GM21381 (cell line): ENCODE data around the gene PKD1.

Experiments
- ATAC-seq: cut with Tn5 transposase; IDR thresholded peaks from one replicate; pipeline ENCODE4 v1.9.1; 2021; ENCODE audit warnings: mild to moderate bottlenecking, moderate library complexity; ENCODE audit not compliant: unreplicated experiment

Gene PKD1

DNA sequence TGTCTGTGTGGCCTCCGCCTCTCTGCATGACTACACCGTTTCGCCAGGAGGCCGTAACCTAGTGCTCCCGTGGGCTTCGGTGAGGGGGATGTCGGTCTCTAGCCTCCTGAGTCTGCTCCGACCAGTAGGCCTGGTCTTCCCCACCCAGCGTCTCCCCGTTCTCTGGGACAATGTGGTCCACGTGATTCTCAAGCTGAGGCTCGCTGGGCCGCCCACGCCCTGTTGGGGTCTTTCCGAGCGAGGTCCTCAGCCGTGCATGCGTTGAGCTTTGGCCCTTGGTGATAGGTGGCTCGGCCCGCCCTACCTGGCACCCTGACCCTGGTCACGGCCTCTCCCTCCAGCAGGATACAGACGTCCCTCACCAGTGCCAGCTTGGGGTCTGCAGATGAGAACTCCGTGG lies 57.0 kb downstream of the PKD1 start:
- no peak for ATAC-seq

DNA sequence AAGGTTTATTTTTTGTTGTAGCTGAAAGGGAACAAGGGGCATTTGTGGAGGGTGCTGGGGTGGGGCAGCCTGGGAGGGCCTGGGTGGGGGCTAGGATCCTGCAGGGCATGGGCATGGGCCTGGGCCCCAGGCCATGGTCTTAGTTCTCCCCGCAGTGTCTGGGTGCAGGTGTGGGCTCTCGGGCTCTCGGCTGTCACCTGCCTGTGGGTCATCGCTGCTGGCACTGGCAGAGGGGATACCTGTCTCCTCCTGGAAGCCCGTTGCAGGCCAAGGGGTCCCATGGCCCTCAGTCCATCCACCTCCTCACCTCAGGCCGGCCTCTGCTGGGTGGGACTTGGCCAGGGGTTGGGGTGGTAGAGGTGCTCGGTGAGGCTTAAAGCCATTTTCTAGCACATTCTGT lies 57.6 kb downstream of the PKD1 start:
- no peak for ATAC-seq

DNA sequence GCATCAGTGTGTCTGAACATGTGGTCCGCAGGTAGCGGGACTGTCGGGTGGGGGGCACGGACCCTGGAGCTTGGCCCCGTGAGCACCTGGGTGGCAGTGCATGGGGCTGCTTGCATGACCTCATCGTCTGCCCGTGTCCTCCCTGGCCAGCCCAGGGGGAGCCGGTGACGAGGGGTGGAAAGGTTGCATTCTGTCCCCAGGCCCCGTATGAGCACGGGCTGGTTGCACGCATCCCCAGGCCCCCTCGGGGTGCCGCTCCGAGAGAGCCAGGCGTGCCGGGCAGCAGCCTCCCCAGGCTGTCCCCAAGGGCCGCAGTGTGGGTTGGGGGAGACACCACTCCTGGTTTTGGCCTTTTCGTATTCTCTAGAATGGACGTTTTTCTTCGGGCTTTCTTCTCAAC lies 58.0 kb downstream of the PKD1 start:
- no peak for ATAC-seq

DNA sequence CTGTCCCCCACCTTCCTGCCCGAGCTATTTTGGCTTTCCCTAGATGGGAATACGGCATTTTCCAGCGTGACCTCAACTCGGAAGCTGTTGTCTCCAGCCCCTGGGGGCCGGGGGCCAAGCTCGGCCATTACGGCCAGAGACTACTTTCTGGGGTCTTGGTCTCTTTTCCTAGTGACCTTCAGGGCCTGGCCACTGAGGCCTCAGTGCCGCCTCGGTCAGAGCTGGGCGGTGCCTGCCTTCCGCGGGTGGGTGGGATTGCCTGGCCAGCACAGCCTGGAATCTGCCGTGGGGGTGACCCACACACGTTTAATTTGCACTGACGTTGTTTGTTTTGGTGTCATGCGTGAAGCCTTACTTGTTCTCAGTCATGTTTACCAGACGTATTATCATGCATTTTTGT lies 58.7 kb downstream of the PKD1 start:
- no peak for ATAC-seq

DNA sequence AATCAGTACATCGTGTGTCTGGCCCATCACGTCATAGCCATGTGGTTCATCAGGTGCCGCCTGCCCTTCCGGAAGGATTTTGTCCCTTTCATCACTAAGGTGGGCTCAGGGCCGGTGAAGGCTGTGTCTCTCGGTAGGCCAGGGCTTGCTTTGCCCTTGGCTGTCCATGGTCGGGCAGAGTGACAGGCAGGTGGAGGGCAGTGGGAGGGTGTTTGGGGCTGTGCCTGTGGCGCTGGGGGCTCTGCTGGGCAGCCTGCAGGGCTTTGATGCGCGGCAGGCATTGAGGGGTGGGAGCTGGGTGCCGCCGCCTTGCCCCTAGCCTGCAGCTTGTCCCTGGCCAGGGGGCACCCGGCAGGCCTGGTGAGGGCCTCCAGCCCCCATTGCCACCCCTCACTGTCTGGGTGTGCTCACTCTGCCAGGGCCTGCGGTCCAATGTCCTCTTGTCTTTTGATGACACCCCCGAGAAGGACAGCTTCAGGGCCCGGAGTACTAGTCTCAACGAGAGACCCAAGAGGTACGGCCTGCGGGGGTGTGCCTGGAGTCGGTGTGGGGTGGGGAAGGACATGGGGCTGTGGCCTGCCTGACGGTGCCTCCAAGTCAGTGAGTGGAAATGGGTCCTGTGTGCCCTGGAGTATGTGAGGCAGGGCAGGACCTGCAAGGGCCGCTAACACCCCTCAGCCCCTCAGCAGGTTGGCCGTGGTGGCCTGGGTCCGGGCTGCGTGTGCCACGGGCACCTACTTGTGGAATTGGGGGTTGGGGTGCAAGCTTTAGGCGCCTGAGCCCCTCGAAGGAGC lies 59.4 kb downstream of the PKD1 start:
- ATAC-seq = no peak

DNA sequence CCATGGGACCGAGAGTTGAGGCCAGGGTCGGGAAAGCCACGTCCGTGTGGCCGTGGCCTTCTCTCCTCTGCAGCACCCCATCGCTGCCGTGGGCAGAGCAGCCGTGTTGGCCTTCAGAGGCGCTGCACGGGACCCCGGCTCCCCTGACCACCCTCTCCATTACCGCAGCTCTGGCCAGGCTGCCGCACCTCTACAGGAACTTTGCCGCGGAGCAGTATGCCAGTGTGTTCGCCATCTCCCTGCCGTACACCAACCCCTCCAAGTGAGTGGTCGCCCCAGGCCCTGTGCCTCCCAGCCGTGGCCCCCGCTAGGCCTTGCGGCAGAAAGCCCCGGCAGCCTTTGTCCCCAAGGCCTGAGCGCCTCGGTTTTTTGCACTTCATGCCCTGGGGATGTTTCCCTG lies 60.1 kb downstream of the PKD1 start:
- ATAC-seq = no peak

DNA sequence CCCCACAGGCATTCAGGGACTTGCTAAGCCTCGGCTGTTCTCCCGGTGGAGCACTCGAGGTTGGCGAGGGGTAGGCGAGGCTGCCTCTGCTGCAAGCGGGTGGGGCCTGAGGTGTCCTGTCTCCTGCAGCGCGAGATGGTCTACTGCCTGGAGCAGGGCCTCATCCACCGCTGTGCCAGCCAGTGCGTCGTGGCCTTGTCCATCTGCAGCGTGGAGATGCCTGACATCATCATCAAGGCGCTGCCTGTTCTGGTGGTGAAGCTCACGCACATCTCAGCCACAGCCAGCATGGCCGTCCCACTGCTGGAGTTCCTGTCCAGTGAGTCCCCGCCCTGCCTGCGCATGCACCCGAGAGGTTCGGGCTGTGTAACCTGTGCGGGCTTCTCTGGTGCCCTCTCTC lies 61.6 kb downstream of the PKD1 start:
- ATAC-seq = no peak

DNA sequence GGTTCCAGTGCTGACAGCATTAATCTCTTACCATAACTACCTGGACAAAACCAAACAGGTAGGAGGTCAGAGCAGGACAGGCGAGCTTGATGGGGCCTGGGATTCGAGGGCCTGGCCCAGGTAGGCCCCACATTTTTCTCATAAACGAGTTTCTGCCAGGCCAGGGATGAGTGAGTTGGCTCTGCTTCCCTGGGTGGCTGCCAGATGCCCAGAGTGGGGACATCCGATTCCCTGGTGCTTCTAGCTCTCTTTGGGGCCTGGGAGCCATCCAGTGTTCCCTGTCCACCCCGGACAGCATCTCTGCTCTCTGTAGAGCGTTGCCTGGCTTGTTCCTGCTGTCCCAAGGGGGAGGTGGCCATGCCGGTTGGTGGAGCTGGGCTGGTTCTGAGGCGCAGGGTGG lies 62.8 kb downstream of the PKD1 start:
- no peak for ATAC-seq

DNA sequence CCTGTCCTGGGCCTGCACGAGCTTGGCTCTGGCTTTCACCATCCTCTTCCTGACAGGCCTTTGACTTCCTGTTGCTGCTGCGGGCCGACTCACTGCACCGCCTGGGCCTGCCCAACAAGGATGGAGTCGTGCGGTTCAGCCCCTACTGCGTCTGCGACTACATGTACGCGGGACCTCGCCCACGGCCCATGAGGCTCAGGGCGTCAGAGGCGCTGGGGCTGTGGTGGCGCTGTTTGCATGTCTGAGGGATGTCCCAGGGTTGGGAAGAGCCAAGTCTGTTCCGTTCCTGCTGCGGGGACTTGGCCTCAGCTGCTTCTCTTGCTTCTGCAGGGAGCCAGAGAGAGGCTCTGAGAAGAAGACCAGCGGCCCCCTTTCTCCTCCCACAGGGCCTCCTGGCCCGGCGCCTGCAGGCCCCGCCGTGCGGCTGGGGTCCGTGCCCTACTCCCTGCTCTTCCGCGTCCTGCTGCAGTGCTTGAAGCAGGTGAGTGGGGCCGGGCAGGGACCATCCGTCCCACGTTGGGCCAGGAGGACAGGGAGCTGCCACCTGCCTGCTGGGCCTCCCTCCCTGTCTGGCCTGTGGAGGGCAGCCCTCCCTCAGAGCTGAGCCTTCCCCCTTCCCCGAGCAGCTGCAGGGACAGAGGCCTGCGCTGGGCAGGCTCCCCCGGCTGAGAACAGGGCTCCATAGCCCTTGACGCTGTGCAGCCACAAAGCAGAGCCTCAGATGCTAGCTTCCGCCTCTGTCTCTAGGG lies 64.1 kb downstream of the PKD1 start:
- no peak for ATAC-seq

DNA sequence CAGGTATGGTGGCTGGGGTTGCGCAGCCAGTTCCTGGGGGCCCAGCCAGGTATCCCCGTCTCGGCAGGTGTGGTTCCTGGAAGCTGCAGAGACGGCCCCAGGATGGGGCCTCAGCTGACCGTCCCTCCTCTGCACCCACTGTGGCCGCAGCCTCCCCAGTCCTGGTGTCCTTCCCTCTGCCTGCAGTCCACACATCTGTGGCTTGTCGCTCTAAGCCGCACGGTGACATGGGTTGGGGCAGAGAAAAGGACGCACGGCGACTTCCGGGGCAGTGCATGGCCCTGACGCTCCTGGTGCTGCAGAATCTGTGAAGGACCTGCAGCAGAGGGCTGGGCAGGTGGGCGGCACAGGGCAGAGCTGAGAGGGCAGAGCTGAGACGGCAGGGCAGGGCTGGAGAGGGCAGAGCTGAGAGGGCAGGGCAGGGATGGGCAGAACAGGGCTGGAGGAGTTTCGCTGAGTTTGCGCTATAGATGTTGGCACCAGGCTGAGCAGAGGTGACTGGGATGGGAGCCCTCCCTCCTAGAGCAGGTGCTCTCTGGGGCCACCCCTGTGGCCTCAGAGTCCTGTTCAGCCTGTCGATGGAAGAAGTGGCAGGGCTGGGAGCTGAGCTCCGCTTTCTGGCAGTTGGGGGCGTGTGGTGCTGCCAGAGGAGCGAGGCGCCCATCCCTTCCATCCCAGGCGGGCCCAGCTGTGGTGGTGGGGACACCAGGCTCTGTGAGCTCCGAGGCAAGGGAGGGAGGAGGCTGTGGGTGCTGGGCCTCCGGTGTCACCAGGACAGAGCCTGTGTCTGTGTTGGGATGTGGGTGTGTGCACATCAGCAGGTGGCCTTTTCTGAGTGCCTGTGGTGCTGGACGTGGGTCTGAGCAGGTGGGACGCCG lies 64.9 kb downstream of the PKD1 start:
- no peak for ATAC-seq

DNA sequence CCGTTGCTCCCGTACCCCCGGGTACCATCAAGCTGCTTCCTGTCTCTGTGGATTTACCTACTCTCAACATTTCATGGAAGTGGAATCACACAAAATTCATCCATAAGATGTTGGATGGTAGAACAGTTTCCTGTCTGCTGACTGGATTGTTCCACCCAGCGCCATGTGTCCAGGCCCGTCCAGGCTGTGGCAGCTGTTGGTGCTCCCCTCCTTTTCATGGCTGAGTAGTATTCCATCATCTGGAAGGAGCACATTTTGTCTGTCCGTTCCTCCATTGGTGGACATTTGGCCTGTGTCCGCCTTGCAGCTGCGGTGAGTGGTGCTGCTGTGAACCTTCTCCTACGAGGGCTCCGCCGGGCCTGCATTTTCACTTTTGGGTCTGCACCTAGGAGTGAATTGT lies 69.6 kb downstream of the PKD1 start:
- ATAC-seq = no peak

DNA sequence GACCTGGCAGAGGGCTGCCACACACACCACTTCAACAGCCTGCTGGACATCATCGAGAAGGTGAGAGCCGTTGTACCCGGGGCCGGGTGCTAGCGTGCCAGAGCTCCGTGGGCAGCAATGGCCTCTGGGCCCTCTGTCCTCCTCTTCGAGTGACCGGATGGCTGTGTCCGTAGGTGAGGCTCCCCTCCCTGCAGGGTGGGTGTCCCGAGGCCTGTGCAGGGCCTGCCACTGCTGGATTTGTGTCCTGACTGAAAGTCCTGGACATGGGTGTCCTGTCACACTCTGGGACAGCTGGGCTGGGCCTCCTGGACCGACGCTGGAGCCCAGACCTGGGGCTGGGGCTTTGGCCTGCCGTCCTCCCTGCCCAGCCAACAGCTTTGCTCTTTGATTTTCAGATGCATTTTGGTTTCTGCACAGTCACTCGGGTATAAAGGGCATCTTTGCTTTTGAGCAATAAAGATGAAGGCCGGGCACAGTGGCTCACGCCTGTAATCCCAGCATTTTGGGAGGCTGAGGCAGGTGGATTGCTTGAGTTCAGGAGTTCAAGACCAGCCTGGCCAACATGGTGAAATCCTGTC lies 71.2 kb downstream of the PKD1 start:
- ATAC-seq = no peak

DNA sequence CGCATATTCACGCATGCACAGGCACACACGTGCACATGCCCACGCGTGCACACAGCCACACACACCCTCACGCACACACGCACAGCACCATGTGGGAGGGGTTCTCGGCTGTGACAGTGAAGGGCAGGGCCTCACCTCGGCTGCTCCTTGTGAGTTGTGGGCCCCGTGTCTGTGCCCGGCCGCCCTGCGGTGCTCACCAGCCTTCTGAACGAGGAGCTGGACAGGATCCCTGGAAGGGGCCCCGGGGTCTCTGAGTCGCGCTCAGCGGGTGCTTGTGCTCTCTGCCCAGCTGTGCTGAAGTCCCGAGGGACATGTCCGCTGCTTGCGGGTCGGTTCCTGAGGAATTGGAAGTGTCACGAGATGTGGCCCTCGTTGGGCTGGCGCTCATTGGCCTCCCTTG lies 71.8 kb downstream of the PKD1 start:
- no peak for ATAC-seq

DNA sequence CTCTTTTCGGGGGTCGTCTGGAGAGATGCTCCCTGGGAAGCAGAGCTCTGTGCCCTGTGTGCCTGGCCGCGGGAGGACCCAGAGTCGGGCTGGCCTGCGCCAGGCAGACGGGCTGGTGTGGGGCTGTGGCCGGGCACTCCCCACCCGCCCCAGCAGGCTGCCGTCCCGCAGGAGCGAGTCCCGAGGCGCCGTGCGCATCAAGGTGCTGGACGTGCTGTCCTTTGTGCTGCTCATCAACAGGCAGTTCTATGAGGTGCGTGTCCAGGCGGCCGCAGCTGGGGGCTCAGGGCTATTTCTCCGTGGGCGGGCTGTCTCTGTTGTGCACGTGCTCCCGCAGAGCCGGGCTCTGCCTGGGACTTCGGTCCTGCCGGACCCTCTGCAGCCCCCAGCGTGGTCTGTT lies 72.9 kb downstream of the PKD1 start:
- no peak for ATAC-seq

DNA sequence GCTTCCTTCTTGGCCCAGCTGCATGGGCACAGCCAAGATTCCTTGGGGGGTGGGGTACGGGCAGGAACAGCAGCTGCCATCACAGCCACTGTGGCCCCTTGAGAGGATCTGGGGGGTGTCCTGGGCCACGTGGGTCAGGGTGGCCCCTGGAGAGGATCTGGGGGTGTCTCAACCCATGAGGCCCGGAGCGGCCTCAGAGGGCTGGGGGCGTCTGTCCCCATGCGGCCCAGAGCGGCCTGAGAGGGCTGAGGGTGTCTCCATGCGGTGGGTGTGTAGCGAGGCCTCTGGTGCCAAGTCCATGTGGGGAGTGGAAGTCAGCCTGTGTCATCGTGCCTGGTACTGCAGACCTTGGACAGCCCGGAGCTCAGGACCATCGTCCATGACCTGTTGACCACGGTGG lies 74.2 kb downstream of the PKD1 start:
- ATAC-seq = no peak

DNA sequence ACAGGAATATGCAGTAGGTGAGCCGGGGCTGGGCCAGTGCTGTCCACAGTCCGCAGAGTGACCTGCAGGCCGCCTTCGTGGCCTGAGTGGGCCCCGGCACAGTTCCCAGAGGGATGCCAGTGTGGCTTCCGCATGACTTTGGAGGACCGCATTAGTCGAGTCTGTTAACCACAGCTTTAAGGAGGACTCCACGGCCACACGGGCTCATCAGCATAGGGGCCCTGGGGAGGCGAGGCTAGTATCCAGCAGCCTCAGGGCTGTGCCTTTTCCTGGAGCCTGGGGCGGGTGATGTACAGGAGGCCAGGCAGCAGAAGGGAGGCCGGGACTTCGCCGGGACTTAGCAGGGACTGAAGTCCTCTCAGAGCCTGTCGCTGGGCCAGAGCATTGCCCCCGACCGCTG lies 74.7 kb downstream of the PKD1 start:
- no peak for ATAC-seq

DNA sequence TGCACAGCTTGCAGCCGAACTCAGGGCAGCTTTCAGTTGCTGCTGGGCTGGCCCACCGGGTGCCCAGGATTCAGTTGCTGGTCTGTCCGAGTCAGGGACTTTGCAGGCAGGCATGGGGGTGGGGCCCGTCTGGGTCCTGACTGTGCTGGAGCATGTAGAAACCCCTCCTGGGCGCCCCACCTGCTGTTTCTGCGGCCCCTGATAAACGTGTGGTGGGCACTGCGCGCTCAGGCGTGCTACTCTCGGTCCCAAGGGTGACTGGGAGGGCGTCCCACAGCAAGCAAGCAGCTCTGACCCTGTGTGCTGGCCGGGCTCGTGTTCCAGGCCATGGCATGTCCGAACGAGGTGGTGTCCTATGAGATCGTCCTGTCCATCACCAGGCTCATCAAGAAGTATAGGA lies 75.4 kb downstream of the PKD1 start:
- ATAC-seq = no peak

DNA sequence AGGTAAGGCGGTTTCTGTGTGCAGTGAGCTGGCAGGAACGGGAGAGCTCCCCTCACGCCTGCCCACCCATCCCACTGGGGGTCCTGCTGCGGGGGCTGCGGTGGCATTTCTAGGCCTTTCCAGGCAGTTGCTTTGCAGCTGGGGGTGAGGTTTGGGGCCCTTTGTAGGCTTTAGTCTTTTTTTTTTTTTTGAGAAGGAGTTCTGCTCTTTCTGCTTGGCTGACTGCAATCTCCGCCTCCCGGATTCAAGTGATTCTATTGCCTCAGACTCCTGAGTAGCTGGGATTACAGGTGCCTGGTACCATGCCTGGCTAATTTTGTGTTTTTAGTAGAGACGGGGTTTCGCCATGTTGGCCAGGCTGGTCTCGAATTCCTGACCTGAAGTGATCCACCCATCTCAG lies 76.8 kb downstream of the PKD1 start:
- ATAC-seq = no peak

DNA sequence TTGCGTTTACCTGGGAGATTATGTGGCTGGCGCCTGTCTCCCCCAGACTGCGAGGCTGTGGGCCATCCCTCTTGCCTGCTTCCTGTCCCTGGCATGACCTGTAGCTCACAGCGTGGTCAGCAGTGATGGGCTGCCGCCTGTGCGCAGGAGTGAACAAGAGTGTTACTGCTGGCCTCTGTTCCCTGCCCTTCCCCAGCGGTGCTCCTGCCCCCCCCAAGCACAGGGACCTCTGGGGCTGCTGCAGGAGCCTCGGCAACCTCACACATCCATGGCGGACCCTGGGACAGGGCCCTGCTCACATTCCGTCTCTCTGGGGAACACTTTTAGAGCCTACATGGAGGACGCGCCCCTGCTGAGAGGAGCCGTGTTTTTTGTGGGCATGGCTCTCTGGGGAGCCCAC lies 77.3 kb downstream of the PKD1 start:
- ATAC-seq = no peak

DNA sequence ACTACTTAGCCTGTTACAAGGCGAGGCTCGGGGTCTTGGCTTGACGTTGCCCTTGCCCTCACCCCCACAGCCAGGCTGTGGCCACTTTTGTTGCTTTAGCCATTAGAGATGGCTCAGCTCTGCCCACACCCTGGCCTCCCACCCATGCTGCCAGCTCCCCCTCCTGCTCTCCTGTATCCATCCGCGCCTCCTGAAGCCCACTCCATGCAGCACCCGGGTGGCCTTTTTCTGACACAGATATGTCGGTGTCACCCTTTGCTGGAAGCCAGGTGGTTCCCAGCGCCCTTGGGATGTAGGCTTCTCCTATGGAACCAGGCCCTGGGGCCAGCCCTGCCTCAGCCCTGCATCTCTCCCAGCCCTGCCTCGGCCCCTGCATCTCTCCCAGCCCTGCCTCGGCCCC lies 78.3 kb downstream of the PKD1 start:
- ATAC-seq = no peak

DNA sequence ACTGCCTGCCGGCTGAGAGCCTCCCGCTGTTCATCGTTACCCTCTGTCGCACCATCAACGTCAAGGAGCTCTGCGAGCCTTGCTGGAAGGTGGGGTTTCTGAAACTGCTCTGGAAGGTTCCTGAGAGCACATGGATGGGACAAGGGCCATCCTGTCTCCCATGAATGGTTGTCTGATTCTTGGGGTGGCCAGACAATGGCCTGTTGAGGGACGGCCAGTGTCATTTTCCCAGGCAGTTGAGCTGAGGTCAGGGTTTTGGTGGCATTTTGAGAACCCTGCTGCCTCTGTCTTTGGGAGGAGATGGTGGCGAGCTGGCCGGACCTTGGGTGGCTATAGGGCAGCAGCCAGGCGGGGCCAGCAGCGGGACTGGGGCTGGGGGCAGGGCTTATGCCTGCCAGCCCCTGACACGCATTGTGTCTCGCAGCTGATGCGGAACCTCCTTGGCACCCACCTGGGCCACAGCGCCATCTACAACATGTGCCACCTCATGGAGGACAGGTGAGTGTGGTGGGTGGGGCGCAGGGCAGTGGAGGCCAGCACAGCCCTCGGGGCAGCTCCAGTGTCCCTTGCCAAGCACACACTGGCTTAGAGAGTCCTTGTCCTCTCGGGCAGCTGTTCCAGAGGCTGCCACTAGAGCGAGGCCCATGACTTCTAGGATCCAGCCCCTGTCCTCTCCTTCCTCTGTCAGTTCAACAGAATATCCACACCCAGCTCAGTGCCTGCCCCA lies 78.9 kb downstream of the PKD1 start:
- no peak for ATAC-seq
